Measurements from ENCODE around the gene MYH7B.

DNA sequence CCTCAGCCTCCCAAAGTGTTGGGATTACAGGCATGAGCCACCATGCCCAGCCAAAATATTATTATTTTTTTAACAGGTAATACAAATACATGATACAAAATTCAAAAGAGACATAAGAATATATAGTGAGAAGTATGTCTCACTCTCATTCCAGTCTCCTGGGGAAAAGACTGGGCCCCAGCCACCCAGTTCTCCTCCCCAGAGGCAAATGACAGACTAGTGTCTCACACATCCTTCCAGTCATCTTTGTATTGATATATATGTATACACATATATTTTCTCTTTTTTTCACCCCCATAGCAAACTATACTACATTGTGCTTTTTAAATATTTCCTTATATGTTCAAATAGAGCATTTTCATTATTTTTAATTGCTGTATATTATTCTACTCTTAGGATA, 8.3 kb upstream of the MYH7B start:
- TF ChIP-seq, protein P1, sequence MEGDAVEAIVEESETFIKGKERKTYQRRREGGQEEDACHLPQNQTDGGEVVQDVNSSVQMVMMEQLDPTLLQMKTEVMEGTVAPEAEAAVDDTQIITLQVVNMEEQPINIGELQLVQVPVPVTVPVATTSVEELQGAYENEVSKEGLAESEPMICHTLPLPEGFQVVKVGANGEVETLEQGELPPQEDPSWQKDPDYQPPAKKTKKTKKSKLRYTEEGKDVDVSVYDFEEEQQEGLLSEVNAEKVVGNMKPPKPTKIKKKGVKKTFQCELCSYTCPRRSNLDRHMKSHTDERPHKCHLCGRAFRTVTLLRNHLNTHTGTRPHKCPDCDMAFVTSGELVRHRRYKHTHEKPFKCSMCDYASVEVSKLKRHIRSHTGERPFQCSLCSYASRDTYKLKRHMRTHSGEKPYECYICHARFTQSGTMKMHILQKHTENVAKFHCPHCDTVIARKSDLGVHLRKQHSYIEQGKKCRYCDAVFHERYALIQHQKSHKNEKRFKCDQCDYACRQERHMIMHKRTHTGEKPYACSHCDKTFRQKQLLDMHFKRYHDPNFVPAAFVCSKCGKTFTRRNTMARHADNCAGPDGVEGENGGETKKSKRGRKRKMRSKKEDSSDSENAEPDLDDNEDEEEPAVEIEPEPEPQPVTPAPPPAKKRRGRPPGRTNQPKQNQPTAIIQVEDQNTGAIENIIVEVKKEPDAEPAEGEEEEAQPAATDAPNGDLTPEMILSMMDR (IDR thresholded peaks at IDR 0.05), result no peak
- TF ChIP-seq POLR2A (IDR thresholded peaks at IDR 0.05) (no peak), POLR2AphosphoS5 (IDR thresholded peaks at IDR 0.05) (no peak)
